Cardiac fibroblast (primary cell): ENCODE data around the gene PAIP2B.

Experiments
- DNase-seq, 2 donors: peaks; one replicate each; pipeline versions ENCODE4 v3.0.0 to v3.0.0-alpha.2; 2010; ENCODE audit warnings: low read depth in 2 of 2
- H3K4me3 ChIP-seq, 2 donors: replicated peaks in 1 of 2; 1 replicate in 1 of 2; 2 replicates in 1 of 2; pipeline ENCODE4 v1.5.1; 2011; ENCODE audit warnings: low read depth in 2 of 2, low read length in 2 of 2, mild to moderate bottlenecking in 2 of 2, moderate library complexity in 1 of 2
- CTCF ChIP-seq: IDR thresholded peaks from one replicate; pipeline ENCODE4 v1.5.1; 2011; ENCODE audit warnings: low read depth, mild to moderate bottlenecking, low read length, inconsistent platforms

The PAIP2B gene

GRCh38 chr2:71148506-71149063 is 78.3 kb downstream of the PAIP2B start:
- DNase-seq: no peak
- H3K4me3 ChIP-seq: no peak overlapping the region
- no peak for TF ChIP-seq CTCF

GRCh38 chr2:71143782-71144181 is 83.1 kb downstream of the PAIP2B start:
- no peak for TF ChIP-seq CTCF
- DNase-seq: no peak
- H3K4me3 ChIP-seq: no peak overlapping the region

- TF ChIP-seq CTCF: no peak
- no peak for DNase-seq
Measured at GRCh38 chr2:71136174-71136573, 90.7 kb downstream of the PAIP2B start.

GRCh38 chr2:71133603-71134002 is 93.3 kb downstream of the PAIP2B start:
- no peak overlapping the region for H3K4me3 ChIP-seq
- no peak for DNase-seq
- TF ChIP-seq CTCF: no peak

More at GRCh38 chr2:71136174-71136573, 90.7 kb downstream of the PAIP2B start:
- H3K4me3 ChIP-seq: no peak overlapping the region
